HepG2 (cell line): ENCODE data around the gene CDH13.

Experiments used
- ATF1 ChIP-seq: IDR thresholded peaks from 2 replicates; pipeline ENCODE4 v1.6.1; 2016; ENCODE audit warnings: mild to moderate bottlenecking, control low read depth
- TF ChIP-seq, protein P1 (sequence below): sonication (generic); formaldehyde crosslinking; IDR thresholded peaks from 2 replicates; pipeline ENCODE4 v1.8.1; 2022; ENCODE audit warnings: low read depth, mild to moderate bottlenecking, missing genetic modification reagents

GRCh38 chr16:82788919-82789318, 162.2 kb downstream of the CDH13 start:
- TF ChIP-seq, protein P1, sequence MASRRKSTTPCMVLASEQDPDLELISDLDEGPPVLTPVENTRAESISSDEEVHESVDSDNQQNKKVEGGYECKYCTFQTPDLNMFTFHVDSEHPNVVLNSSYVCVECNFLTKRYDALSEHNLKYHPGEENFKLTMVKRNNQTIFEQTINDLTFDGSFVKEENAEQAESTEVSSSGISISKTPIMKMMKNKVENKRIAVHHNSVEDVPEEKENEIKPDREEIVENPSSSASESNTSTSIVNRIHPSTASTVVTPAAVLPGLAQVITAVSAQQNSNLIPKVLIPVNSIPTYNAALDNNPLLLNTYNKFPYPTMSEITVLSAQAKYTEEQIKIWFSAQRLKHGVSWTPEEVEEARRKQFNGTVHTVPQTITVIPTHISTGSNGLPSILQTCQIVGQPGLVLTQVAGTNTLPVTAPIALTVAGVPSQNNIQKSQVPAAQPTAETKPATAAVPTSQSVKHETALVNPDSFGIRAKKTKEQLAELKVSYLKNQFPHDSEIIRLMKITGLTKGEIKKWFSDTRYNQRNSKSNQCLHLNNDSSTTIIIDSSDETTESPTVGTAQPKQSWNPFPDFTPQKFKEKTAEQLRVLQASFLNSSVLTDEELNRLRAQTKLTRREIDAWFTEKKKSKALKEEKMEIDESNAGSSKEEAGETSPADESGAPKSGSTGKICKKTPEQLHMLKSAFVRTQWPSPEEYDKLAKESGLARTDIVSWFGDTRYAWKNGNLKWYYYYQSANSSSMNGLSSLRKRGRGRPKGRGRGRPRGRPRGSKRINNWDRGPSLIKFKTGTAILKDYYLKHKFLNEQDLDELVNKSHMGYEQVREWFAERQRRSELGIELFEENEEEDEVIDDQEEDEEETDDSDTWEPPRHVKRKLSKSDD (CRISPR knock-in tag): no peak
- TF ChIP-seq ATF1 (CRISPR knock-in tag): no peak
